ENCODE data around the gene EHD1.
"Not testable (repeated sequence)": the region's sequence is repeated elsewhere in the genome, so short reads cannot be mapped to it uniquely, and the experiment has no call there.

Gene EHD1

DNA sequence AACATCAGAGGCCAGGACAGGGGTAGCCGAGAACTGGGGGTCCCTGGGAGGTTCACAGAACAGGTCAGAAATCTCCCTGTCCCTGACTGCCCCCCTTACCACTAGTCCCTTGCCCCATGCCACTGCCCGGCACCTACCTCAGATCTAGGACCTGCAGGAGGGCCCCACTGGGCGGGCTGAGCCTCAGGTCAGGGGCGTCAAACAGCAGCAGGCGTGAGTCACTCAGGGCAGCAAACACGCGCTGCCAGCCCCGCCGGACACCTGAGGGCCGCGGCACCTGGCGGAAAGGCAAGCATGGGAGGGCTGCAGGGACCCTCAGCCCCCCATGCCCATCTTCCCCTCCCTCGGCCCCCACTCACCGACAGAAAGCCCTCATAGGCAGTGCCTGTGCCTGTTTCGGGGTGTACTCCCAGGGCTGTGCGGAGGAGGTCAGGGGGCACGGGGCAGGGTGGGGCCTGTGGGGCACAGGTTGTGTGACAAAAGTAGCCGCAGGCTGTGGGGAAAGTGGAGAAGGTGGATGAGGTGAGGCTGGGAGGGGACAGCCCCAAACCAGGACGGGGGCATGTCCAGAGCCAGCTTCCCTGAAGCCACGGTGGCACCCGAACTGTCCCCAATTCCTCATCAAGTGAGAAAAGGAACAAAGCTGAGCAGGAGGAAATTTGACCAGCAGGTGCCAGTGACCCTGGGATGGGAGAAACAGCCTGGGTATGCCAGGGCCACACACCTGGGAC is 45.8 kb downstream of the EHD1 start:
- no peak overlapping the region for H3K27ac ChIP-seq (ENCODE audit: low read depth, low read length)
- H3K36me3 ChIP-seq (ENCODE audit: control insufficient read depth, insufficient read depth, low read length): peaks cover 65% of the 10 kb centered on the region
- no peak overlapping the region for H3K4me3 ChIP-seq (ENCODE audit: low read depth, low read length)
- no peaks in the 10 kb centered on the region for H3K4me1 ChIP-seq (ENCODE audit: control insufficient read depth, insufficient read depth, low read length)
- no peak overlapping the region for H3K9ac ChIP-seq (ENCODE audit: low read depth, low read length)
- H3K27me3 ChIP-seq (ENCODE audit: control insufficient read depth, insufficient read depth, low read length): no peaks in the 10 kb centered on the region
- no peaks in the 10 kb centered on the region for H3K9me3 ChIP-seq (ENCODE audit: control insufficient read depth, insufficient read depth, low read length)

DNA sequence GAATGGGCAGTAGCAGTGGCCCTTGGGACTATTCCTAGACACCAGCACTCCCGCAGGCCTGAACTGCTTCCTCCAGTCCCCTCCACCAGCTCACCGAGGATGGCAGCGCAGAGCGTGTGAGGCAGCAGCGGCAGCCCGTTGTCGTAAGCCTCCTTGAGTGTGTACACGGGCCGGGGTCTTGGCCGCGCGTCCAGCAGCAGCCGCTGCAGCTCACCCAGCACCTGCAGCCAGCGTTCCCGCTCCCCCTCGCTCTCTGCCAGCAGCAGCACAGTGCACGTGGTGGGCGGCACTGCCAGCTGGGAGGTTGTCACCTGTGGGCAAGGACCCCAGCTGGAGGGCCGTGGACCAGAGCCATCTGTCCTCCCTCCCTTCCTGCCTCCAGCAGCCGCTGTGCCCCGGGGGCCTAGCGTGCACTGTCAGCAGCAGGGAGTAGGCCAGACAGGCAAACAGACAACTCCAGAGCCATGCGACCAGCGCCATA is 47.0 kb downstream of the EHD1 start:
- Histone ChIP-seq H3K9ac (ENCODE audit: low read depth, low read length) (no peak overlapping the region), H3K27ac (ENCODE audit: low read depth, low read length) (no peak overlapping the region)

DNA sequence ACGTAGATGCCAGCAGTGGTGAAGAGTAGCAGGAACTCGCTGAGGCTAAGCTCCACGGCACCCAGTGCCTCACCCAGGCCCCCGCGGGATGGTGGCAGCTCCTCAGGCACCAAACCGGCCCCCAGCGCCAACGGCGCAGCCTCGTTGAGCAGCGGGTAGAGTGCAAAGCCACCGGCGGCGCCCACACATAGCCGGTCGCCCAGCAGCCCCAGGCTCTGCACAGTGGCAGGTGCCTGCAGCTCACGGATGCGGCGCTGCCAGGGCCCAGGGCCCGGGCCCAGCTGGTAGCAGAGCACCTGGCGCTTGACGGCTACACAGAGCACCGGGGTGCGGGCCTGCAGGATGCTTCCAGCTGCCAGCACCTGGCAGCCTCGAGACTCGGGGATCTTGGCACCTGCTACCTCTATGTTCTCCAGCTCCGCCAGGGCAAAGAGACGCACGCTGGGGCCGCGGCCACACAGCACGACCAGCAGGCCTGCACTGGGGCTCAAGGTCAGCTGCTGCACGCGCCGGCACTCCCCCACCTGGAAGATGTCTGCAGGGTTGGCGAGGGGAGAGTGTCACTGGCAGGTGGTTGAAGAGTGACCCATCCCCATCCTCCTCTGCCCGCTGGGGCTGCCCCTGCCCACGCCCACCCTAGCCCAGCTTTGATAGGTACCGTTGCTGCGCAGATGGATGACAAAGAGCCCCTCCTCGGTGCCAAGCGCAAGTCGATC is 48.7 kb downstream of the EHD1 start:
- no peak overlapping the region for H3K9ac ChIP-seq (ENCODE audit: low read depth, low read length)
- H3K4me1 ChIP-seq (ENCODE audit: control insufficient read depth, insufficient read depth, low read length): no peaks in the 10 kb centered on the region
- no peak overlapping the region for H3K4me3 ChIP-seq (ENCODE audit: low read depth, low read length)
- H3K27ac ChIP-seq (ENCODE audit: low read depth, low read length): no peak overlapping the region
- peaks cover 64% of the 10 kb centered on the region for H3K36me3 ChIP-seq (ENCODE audit: control insufficient read depth, insufficient read depth, low read length)
- H3K9me3 ChIP-seq (ENCODE audit: control insufficient read depth, insufficient read depth, low read length): no peaks in the 10 kb centered on the region
- H3K27me3 ChIP-seq (ENCODE audit: control insufficient read depth, insufficient read depth, low read length): no peaks in the 10 kb centered on the region

More for the DNA sequence above, 47.0 kb downstream of the EHD1 start:
- Histone ChIP-seq H3K4me3 (ENCODE audit: low read depth, low read length) (no peak overlapping the region), H3K4me1 (ENCODE audit: control insufficient read depth, insufficient read depth, low read length) (no peaks in the 10 kb centered on the region), H3K27me3 (ENCODE audit: control insufficient read depth, insufficient read depth, low read length) (no peaks in the 10 kb centered on the region), H3K36me3 (ENCODE audit: control insufficient read depth, insufficient read depth, low read length) (peaks cover 66% of the 10 kb centered on the region), H3K9me3 (ENCODE audit: control insufficient read depth, insufficient read depth, low read length) (no peaks in the 10 kb centered on the region)

- Histone ChIP-seq H3K9ac (ENCODE audit: low read depth, low read length) (no peak overlapping the region), H3K9me3 (ENCODE audit: control insufficient read depth, insufficient read depth, low read length) (no peaks in the 10 kb centered on the region), H3K27me3 (ENCODE audit: control insufficient read depth, insufficient read depth, low read length) (no peaks in the 10 kb centered on the region), H3K4me1 (ENCODE audit: control insufficient read depth, insufficient read depth, low read length) (no peaks in the 10 kb centered on the region), H3K36me3 (ENCODE audit: control insufficient read depth, insufficient read depth, low read length) (peaks cover 44% of the 10 kb centered on the region), H3K27ac (ENCODE audit: low read depth, low read length) (no peak overlapping the region), H3K4me3 (ENCODE audit: low read depth, low read length) (no peak overlapping the region)
Measured at GRCh38 chr11:64827451-64827839, 51.0 kb downstream of the EHD1 start.

DNA sequence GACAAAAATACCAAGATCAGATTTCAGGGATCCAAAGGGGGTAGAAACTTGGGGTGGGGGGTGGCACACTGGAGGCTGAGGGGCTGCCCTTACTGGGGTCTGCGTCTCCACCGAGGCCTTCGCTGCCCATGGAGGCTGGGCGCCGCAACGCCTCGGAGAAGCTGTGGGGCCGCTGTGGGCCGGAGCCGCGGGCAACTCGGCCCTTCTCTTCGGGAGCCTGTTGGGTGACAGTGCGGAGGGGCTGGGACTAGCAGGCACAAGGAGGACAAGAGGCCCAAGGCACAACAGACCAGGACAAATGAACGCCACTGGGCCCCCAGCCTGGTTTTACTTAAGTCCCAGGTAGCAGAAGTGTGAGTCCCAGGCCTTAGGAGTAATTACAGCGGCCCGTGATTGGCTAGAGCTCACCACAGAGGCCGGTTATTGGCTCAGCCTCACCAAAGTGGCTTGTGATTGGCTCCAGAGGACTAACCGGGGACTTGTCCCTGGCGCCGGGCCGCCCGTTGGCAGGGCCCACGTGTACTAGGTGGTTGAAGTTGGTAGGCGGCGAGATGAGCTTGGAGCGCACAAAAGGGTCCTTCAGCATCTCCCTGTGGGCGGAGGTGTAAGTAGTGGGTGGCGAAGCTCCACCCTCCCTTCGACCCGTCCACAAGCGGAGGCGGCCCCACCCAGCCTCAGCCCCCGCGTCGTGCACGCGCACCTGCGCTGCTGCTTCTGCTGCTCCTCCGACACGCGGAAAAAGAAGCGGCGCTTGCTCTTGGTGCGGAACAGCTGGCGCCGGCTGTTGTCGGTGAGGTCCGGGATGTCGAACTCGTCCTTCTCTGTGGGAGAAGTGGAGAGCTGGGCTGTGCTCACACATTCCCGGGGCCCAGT is 51.6 kb downstream of the EHD1 start:
- H3K4me1 ChIP-seq (ENCODE audit: control insufficient read depth, insufficient read depth, low read length): no peaks in the 10 kb centered on the region
- no peak overlapping the region for H3K9ac ChIP-seq (ENCODE audit: low read depth, low read length)
- H3K4me3 ChIP-seq (ENCODE audit: low read depth, low read length): no peak overlapping the region
- H3K27ac ChIP-seq (ENCODE audit: low read depth, low read length): no peak overlapping the region
- no peaks in the 10 kb centered on the region for H3K9me3 ChIP-seq (ENCODE audit: control insufficient read depth, insufficient read depth, low read length)
- no peaks in the 10 kb centered on the region for H3K27me3 ChIP-seq (ENCODE audit: control insufficient read depth, insufficient read depth, low read length)
- peaks cover 38% of the 10 kb centered on the region for H3K36me3 ChIP-seq (ENCODE audit: control insufficient read depth, insufficient read depth, low read length)

GRCh38 chr11:64826062-64826461 is 52.4 kb downstream of the EHD1 start:
- Histone ChIP-seq H3K4me1 (ENCODE audit: control insufficient read depth, insufficient read depth, low read length) (no peaks in the 10 kb centered on the region), H3K27ac (ENCODE audit: low read depth, low read length) (no peak overlapping the region), H3K36me3 (ENCODE audit: control insufficient read depth, insufficient read depth, low read length) (peaks cover 30% of the 10 kb centered on the region), H3K4me3 (ENCODE audit: low read depth, low read length) (no peak overlapping the region), H3K9ac (ENCODE audit: low read depth, low read length) (no peak overlapping the region), H3K9me3 (ENCODE audit: control insufficient read depth, insufficient read depth, low read length) (no peaks in the 10 kb centered on the region), H3K27me3 (ENCODE audit: control insufficient read depth, insufficient read depth, low read length) (no peaks in the 10 kb centered on the region)

- no peak overlapping the region for H3K9ac ChIP-seq (ENCODE audit: low read depth, low read length)
- peaks cover 12% of the 10 kb centered on the region; the same call in 1 of the 2 replicates for H3K36me3 ChIP-seq (ENCODE audit: control insufficient read depth, insufficient read depth, low read length)
- no peak overlapping the region for H3K4me3 ChIP-seq (ENCODE audit: low read depth, low read length)
- no peak overlapping the region for H3K27ac ChIP-seq (ENCODE audit: low read depth, low read length)
- no peaks in the 10 kb centered on the region for H3K27me3 ChIP-seq (ENCODE audit: control insufficient read depth, insufficient read depth, low read length)
- no peaks in the 10 kb centered on the region for H3K4me1 ChIP-seq (ENCODE audit: control insufficient read depth, insufficient read depth, low read length)
- no peaks in the 10 kb centered on the region for H3K9me3 ChIP-seq (ENCODE audit: control insufficient read depth, insufficient read depth, low read length)
Measured at GRCh38 chr11:64823568-64824119, 54.8 kb downstream of the EHD1 start.

DNA sequence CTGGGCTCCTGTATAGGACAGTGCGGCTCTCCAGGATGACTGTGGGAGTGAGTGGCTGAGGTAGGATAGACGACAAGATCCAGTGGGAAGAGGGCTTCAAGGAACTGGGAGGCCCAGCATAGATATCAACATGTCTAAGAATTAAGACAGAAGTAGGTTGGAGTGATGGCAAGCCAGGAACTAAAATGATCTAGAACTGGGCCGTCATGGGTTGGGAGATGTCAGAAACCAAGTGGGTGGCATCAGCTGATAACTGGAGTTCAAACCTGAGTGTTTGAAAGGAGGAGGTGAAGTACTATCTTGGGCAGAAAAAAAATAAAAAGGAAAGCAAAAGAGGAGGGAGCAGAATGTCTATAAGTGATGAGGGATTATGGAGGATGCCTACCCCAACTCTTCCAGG is 60.9 kb downstream of the EHD1 start:
- Histone ChIP-seq H3K9me3 (ENCODE audit: control insufficient read depth, insufficient read depth, low read length) (no peaks in the 10 kb centered on the region), H3K27me3 (ENCODE audit: control insufficient read depth, insufficient read depth, low read length) (no peaks in the 10 kb centered on the region), H3K27ac (ENCODE audit: low read depth, low read length) (no peak overlapping the region), H3K9ac (ENCODE audit: low read depth, low read length) (no peak overlapping the region), H3K4me1 (ENCODE audit: control insufficient read depth, insufficient read depth, low read length) (no peaks in the 10 kb centered on the region), H3K4me3 (ENCODE audit: low read depth, low read length) (no peak overlapping the region), H3K36me3 (ENCODE audit: control insufficient read depth, insufficient read depth, low read length) (no peaks in the 10 kb centered on the region)

GRCh38 chr11:64815433-64815832 is 63.0 kb downstream of the EHD1 start:
- H3K4me3 ChIP-seq (ENCODE audit: low read depth, low read length); H3K27me3 ChIP-seq (ENCODE audit: control insufficient read depth, insufficient read depth, low read length); H3K9me3 ChIP-seq (ENCODE audit: control insufficient read depth, insufficient read depth, low read length); H3K36me3 ChIP-seq (ENCODE audit: control insufficient read depth, insufficient read depth, low read length); H3K4me1 ChIP-seq (ENCODE audit: control insufficient read depth, insufficient read depth, low read length); H3K9ac ChIP-seq (ENCODE audit: low read depth, low read length); H3K27ac ChIP-seq (ENCODE audit: low read depth, low read length): not testable (repeated sequence)

- no peak overlapping the region for H3K9ac ChIP-seq (ENCODE audit: low read depth, low read length)
- H3K36me3 ChIP-seq (ENCODE audit: control insufficient read depth, insufficient read depth, low read length): no peaks in the 10 kb centered on the region
- H3K4me1 ChIP-seq (ENCODE audit: control insufficient read depth, insufficient read depth, low read length): no peaks in the 10 kb centered on the region
- H3K27me3 ChIP-seq (ENCODE audit: control insufficient read depth, insufficient read depth, low read length): no peaks in the 10 kb centered on the region
- no peak overlapping the region for H3K4me3 ChIP-seq (ENCODE audit: low read depth, low read length)
- H3K9me3 ChIP-seq (ENCODE audit: control insufficient read depth, insufficient read depth, low read length): no peaks in the 10 kb centered on the region
- no peak overlapping the region for H3K27ac ChIP-seq (ENCODE audit: low read depth, low read length)
Measured at GRCh38 chr11:64814712-64815187, 63.7 kb downstream of the EHD1 start.
